ENCODE data around the gene RTKN2.

RTKN2 gene

GRCh38 chr10:62170732-62171131, 97.9 kb downstream of the RTKN2 start:
- DNase-seq, result peak; percentile 31

- DNase-seq, result no peak
Observed at GRCh38 chr10:62166331-62167131, 102.1 kb downstream of the RTKN2 start.

- no peak for DNase-seq
Observed at GRCh38 chr10:62165803-62166202, 102.8 kb downstream of the RTKN2 start.

GRCh38 chr10:62163024-62163423, 105.6 kb downstream of the RTKN2 start:
- DNase-seq, result no peak

- DNase-seq, result no peak
Observed at GRCh38 chr10:62162261-62162981, 106.2 kb downstream of the RTKN2 start.

- DNase-seq, result no peak
Observed at GRCh38 chr10:62159351-62159750, 109.3 kb downstream of the RTKN2 start.

GRCh38 chr10:62157601-62158000, 111.0 kb downstream of the RTKN2 start:
- no peak for DNase-seq

GRCh38 chr10:62155054-62155680, 113.5 kb downstream of the RTKN2 start:
- no peak for DNase-seq

GRCh38 chr10:62154231-62154630, 114.4 kb downstream of the RTKN2 start:
- no peak for DNase-seq

GRCh38 chr10:62153191-62153590, 115.5 kb downstream of the RTKN2 start:
- DNase-seq, result peak; percentile 11

GRCh38 chr10:62149621-62150020, 119.0 kb downstream of the RTKN2 start:
- no peak for DNase-seq

GRCh38 chr10:62148155-62148554, 120.5 kb downstream of the RTKN2 start:
- DNase-seq, result no peak

GRCh38 chr10:62147425-62147824, 121.2 kb downstream of the RTKN2 start:
- DNase-seq, result peak; percentile 18

GRCh38 chr10:62136931-62137330, 131.7 kb downstream of the RTKN2 start:
- no peak for DNase-seq

- DNase-seq, result peak; percentile 38
Observed at GRCh38 chr10:62133618-62134017, 135.0 kb downstream of the RTKN2 start.
